Naive thymus-derived CD4-positive, alpha-beta T cell (primary cell): ENCODE results near the gene ZNF74. TPM values are rescaled to one million over a fixed set of nuclear protein-coding genes. Genes with fewer than 3 reads are reported as not detected.
"Not testable (repeated sequence)": the region's sequence is repeated elsewhere in the genome, so short reads cannot be mapped to it uniquely, and the experiment has no call there.

Source experiments
- ATAC-seq: fragments of 150-1000 bp; cut with Tn5 transposase; 2 replicates; pipeline ENCODE4 v1.10.0; 2021; ENCODE audit warnings: mild to moderate bottlenecking, moderate library complexity
- CTCF ChIA-PET: fragments of 350-600 bp; sonication (Branson Sonifier 250); formaldehyde crosslinking; loops from one replicate; lab custom pipeline; 2021; ENCODE audit warnings: antibody characterized with exemption; lab: Charles Lee
- POLR2A ChIA-PET: fragments of 350-600 bp; sonication (Branson Sonifier 250); formaldehyde crosslinking; loops from one replicate; lab custom pipeline; 2021; ENCODE audit warnings: antibody characterized with exemption, inconsistent platforms; lab: Charles Lee
- DNase-seq, 9 donors: peaks; one replicate each; pipeline versions ENCODE4 v3.0.0 to v3.0.0-alpha.2; 2020 to 2022; ENCODE audit warnings: mixed read lengths in 1 of 9
- H3K27ac ChIP-seq: one replicate; pipeline ENCODE4 v1.7.0; 2013; ENCODE audit warnings: mild to moderate bottlenecking, low read depth, low read length, moderate library complexity
- H3K27me3 ChIP-seq, 2 donors: one replicate each; pipeline ENCODE4 v1.7.0; 2013; ENCODE audit warnings: low read length in 2 of 2, mild to moderate bottlenecking in 2 of 2, moderate library complexity in 2 of 2; ENCODE audit not compliant: control insufficient read depth in 2 of 2, insufficient read depth in 2 of 2
- H3K36me3 ChIP-seq, 3 experiments: 1 replicate in 2 of 3; 2 replicates in 1 of 3; pipeline ENCODE4 v1.7.0; 2013; ENCODE audit warnings: low read length in 3 of 3, mild to moderate bottlenecking in 3 of 3, moderate library complexity in 1 of 3; ENCODE audit not compliant: insufficient read depth in 3 of 3, control insufficient read depth in 2 of 3
- H3K4me1 ChIP-seq, 2 donors: one replicate each; pipeline ENCODE4 v1.7.0; 2013; ENCODE audit warnings: low read length in 2 of 2, mild to moderate bottlenecking in 2 of 2, moderate library complexity in 1 of 2; ENCODE audit not compliant: control insufficient read depth in 2 of 2, insufficient read depth in 2 of 2
- H3K4me3 ChIP-seq: 2 replicates; pipeline ENCODE4 v1.7.0; 2013; ENCODE audit warnings: mild to moderate bottlenecking, low read length
- H3K9me3 ChIP-seq, 3 experiments: 1 replicate in 2 of 3; 2 replicates in 1 of 3; pipeline ENCODE4 v1.7.0; 2013; ENCODE audit warnings: low read length in 3 of 3; ENCODE audit not compliant: control insufficient read depth in 2 of 3
- H3K27ac Mint-ChIP-seq, 9 donors: one replicate each; pipeline ENCODE4 v1.8.0; 2020 to 2022; ENCODE audit warnings: mixed read lengths in 9 of 9, mild to moderate bottlenecking in 8 of 9, moderate library complexity in 5 of 9, inconsistent platforms in 2 of 9
- H3K27me3 Mint-ChIP-seq, 5 donors: one replicate each; pipeline ENCODE4 v1.8.0; 2021 to 2022; ENCODE audit warnings: mixed read lengths in 5 of 5, mild to moderate bottlenecking in 1 of 5
- H3K36me3 Mint-ChIP-seq, 5 donors: one replicate each; pipeline ENCODE4 v1.8.0; 2020 to 2022; ENCODE audit warnings: mixed read lengths in 5 of 5, mild to moderate bottlenecking in 3 of 5, inconsistent platforms in 1 of 5
- H3K4me1 Mint-ChIP-seq, 7 donors: one replicate each; pipeline ENCODE4 v1.8.0; 2020 to 2022; ENCODE audit warnings: mixed read lengths in 7 of 7, mild to moderate bottlenecking in 3 of 7, inconsistent platforms in 1 of 7
- H3K4me3 Mint-ChIP-seq, 10 donors: one replicate each; pipeline ENCODE4 v1.8.0; 2020 to 2022; ENCODE audit warnings: mild to moderate bottlenecking in 10 of 10, mixed read lengths in 10 of 10, moderate library complexity in 6 of 10, inconsistent platforms in 2 of 10
- H3K9me3 Mint-ChIP-seq, 11 donors: one replicate each; pipeline ENCODE4 v1.8.0; 2020 to 2022; ENCODE audit warnings: mixed read lengths in 11 of 11, mild to moderate bottlenecking in 4 of 11, inconsistent platforms in 1 of 11, moderate library complexity in 1 of 11
- intact Hi-C, 2 donors: fragments of 100-400 bp; cut with micrococcal nuclease; formaldehyde crosslinking; loops; one replicate each; pipeline ENCODE4 v1.15.1; 2023
- polyA plus RNA-seq, 2 donors: library from polyadenylated mRNA; unstranded; fragments of 300-500 nt; fragmentation: Illumina TruSeq; gene quantifications; one replicate each; pipeline ENCODE4 v1.2.3, GENCODE V29; 2021
- total RNA-seq, 6 experiments: library from RNA in 5 of 6; stranded (reverse) in 5 of 6; gene quantifications; 1 replicate in 5 of 6; 2 replicates in 1 of 6; pipeline ENCODE4 v1.2.3 and lab custom pipeline; 2021 to 2026

Gene ZNF74
- total and polyA plus RNA-seq, 7 experiments from 2014 or later: 5.3 to 18.2 (median 12.9) TPM

- H3K4me1 ChIP-seq, intact Hi-C loops, ATAC-seq, POLR2A ChIA-PET, H3K4me3 Mint-ChIP-seq, H3K4me3 ChIP-seq, H3K27me3 ChIP-seq, H3K27ac Mint-ChIP-seq, H3K4me1 Mint-ChIP-seq, H3K27me3 Mint-ChIP-seq, H3K9me3 ChIP-seq, H3K9me3 Mint-ChIP-seq, DNase-seq, H3K27ac ChIP-seq: not testable (repeated sequence)
- H3K36me3 ChIP-seq: peaks cover 0 to 18% (median 0%) of the 10 kb centered on the region in 3 experiments
- peaks cover 6 to 44% (median 34%) of the 10 kb centered on the region in 5 donors for H3K36me3 Mint-ChIP-seq
- CTCF ChIA-PET: interaction anchor here (1.4 to 1.5 kb wide), 2 partner anchors 32 to 33 kb away, joined by 4 read pairs; no protein-coding TSS in a partner anchor
These were observed 57.3 kb downstream of the ZNF74 start for GRCh38 chr22:20451129-20451778.

DNA sequence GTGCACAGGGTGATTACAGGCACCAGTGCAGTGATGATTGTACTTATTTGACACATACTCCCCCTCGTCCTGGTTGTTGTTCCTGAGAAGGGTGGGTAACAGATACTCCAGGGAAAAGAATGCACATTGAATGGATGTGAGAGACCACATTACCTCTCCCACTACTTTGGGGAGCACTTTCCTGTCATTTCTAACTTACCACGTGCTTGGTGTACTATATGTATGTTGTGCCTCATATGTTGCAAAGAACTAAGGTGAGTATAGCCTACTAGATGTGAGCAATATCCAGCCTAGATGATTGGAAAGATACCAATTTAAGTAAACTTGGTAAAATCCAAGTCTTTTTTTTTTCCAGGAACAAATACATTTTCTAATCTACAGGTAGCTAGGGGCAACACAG lies 58.0 kb downstream of the ZNF74 start:
- H3K4me3 Mint-ChIP-seq: no peak overlapping the region

GRCh38 chr22:20453222-20453621 lies 59.3 kb downstream of the ZNF74 start:
- Histone ChIP-seq H3K4me1 (peaks cover 8 to 10% of the 10 kb centered on the region in 2 donors), H3K27me3 (no peaks in the 10 kb centered on the region), H3K36me3 (peaks cover 0 to 16% (median 5%) of the 10 kb centered on the region in 3 experiments), H3K9me3 (no peaks in the 10 kb centered on the region), H3K4me3 (no peak overlapping the region), H3K27ac (no peak overlapping the region)
- Mint-ChIP-seq H3K4me3 (no peak overlapping the region), H3K27me3 (no peaks in the 10 kb centered on the region), H3K27ac (no peak overlapping the region), H3K9me3 (peaks cover 0 to 2% (median 0%) of the 10 kb centered on the region in 11 donors), H3K36me3 (peaks cover 6 to 43% (median 27%) of the 10 kb centered on the region in 5 donors), H3K4me1 (peaks cover 10 to 16% (median 14%) of the 10 kb centered on the region in 7 donors)
- intact Hi-C loops: no loop called here
- ATAC-seq: no peak
- ChIA-PET CTCF (interaction anchor here (0.7 kb wide), 1 partner anchor 34 kb away, joined by 3 read pairs; no protein-coding TSS in a partner anchor), POLR2A (interaction anchor here (0.6 to 4.4 kb wide), 3 partner anchors 11 to 25 kb away, joined by 3 to 25 read pairs (median 5); no protein-coding TSS in a partner anchor)
- DNase-seq: no peak

More for the DNA sequence above, 58.0 kb downstream of the ZNF74 start:
- Mint-ChIP-seq H3K4me1 (peaks cover 10 to 15% (median 12%) of the 10 kb centered on the region in 7 donors), H3K27ac (no peak overlapping the region), H3K36me3 (peaks cover 6 to 39% (median 29%) of the 10 kb centered on the region in 5 donors), H3K27me3 (no peaks in the 10 kb centered on the region), H3K9me3 (peaks cover 0 to 2% (median 0%) of the 10 kb centered on the region in 11 donors)
- ATAC-seq (no peak), DNase-seq (no peak)
- H3K4me3 ChIP-seq: no peak overlapping the region
- no peak overlapping the region for H3K27ac ChIP-seq
- ChIA-PET CTCF (interaction anchor here (1.4 kb wide), 1 partner anchor 33 kb away, joined by 4 read pairs; no protein-coding TSS in a partner anchor), POLR2A (no interaction called here)
- no peaks in the 10 kb centered on the region for H3K27me3 ChIP-seq
- intact Hi-C loops: no loop called here
- H3K4me1 ChIP-seq: peaks cover 6 to 10% of the 10 kb centered on the region in 2 donors
- no peaks in the 10 kb centered on the region for H3K9me3 ChIP-seq
- H3K36me3 ChIP-seq: peaks cover 0 to 13% (median 0%) of the 10 kb centered on the region in 3 experiments

DNA sequence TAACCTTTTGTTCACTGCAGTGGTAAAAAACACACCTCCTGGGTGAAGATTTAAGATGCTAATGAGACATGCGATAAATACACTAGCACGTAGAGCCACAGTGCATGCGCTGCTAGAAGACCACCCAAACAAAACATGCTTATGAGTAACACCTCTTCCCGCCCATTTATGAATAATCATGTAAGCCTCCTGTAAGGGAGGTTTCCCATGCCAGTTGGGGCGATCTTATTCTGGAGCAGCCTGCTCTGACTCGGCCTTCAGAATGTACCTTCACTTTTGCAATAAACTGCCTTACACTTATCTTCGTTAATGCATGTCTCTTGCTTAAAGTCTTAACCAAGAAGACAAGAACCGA lies 61.7 kb downstream of the ZNF74 start:
- Mint-ChIP-seq H3K4me3 (no peak overlapping the region), H3K9me3 (peaks cover 0 to 2% (median 0%) of the 10 kb centered on the region in 11 donors), H3K27ac (no peak overlapping the region), H3K27me3 (no peaks in the 10 kb centered on the region), H3K4me1 (peaks cover 13 to 35% (median 30%) of the 10 kb centered on the region in 7 donors), H3K36me3 (peaks cover 11 to 51% (median 22%) of the 10 kb centered on the region in 5 donors)
- H3K36me3 ChIP-seq: peaks cover 0 to 20% (median 5%) of the 10 kb centered on the region in 3 experiments
- CTCF ChIA-PET: interaction anchor here (0.6 to 3.8 kb wide), 10 partner anchors 9 to 245 kb away, joined by 3 to 55 read pairs (median 5); no protein-coding TSS in a partner anchor
- no peak overlapping the region for H3K27ac ChIP-seq
- ATAC-seq (no peak), DNase-seq (no peak)
- POLR2A ChIA-PET: interaction anchor here (0.7 to 4.4 kb wide), 8 partner anchors 8 to 113 kb away, joined by 3 to 25 read pairs (median 4); partner anchors contain the start of gene KLHL22
- no peaks in the 10 kb centered on the region for H3K27me3 ChIP-seq
- H3K9me3 ChIP-seq: no peaks in the 10 kb centered on the region
- H3K4me3 ChIP-seq: no peak overlapping the region
- peaks cover 8 to 16% of the 10 kb centered on the region in 2 donors for H3K4me1 ChIP-seq
- intact Hi-C loops: loop anchor here (1.0 to 5.0 kb wide), 5 partner anchors 9 to 298 kb away; no protein-coding TSS in a partner anchor

- Histone ChIP-seq H3K9me3 (no peaks in the 10 kb centered on the region), H3K4me3 (no peak overlapping the region), H3K27me3 (no peaks in the 10 kb centered on the region), H3K36me3 (peaks cover 0 to 20% (median 5%) of the 10 kb centered on the region in 3 experiments), H3K27ac (no peak overlapping the region), H3K4me1 (peaks cover 8 to 16% of the 10 kb centered on the region in 2 donors)
- DNase-seq (peak; percentile 54 to 82 (median 72)), ATAC-seq (peak; percentile 98)
- Mint-ChIP-seq H3K9me3 (peaks cover 0 to 2% (median 0%) of the 10 kb centered on the region in 11 donors), H3K27me3 (no peaks in the 10 kb centered on the region), H3K4me1 (peaks cover 13 to 40% (median 34%) of the 10 kb centered on the region in 7 donors), H3K27ac (peak overlapping the region in 5 of 9 donors; percentile 25 to 75 (median 51)), H3K36me3 (peaks cover 11 to 51% (median 22%) of the 10 kb centered on the region in 5 donors), H3K4me3 (peak overlapping the region in 4 of 10 donors; percentile 20 to 36 (median 26))
- ChIA-PET CTCF (interaction anchor here (0.6 to 3.8 kb wide), 16 partner anchors 8 to 848 kb away, joined by 3 to 55 read pairs (median 4); partner anchors contain the start of gene CCDC188), POLR2A (interaction anchor here (0.6 to 4.4 kb wide), 10 partner anchors 8 to 112 kb away, joined by 3 to 25 read pairs (median 4); partner anchors contain the start of gene KLHL22)
- intact Hi-C loops: loop anchor here (1.0 to 5.0 kb wide), 5 partner anchors 8 to 299 kb away; no protein-coding TSS in a partner anchor
These were observed 62.2 kb downstream of the ZNF74 start for GRCh38 chr22:20456064-20456721.

DNA sequence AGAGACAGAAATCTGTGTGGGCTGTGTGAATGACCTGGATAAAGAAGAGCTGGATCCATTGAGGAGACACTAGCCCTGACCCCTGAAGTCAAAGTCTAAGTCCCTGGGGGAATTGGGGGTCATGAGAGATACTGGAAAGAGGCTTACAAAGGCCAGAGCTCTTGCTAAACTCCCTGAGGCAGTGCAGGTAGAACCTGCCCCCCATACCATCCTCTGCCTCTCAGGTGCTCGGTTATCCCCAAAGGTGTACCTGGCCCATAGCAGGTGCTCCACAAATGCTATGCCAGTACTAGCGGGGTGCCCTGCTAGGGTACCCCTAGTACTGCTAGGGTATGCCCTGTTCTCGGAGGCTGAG lies 62.7 kb downstream of the ZNF74 start:
- ATAC-seq: no peak
- peaks cover 13 to 40% (median 34%) of the 10 kb centered on the region in 7 donors for H3K4me1 Mint-ChIP-seq
- DNase-seq: no peak
- peaks cover 0 to 19% (median 5%) of the 10 kb centered on the region in 3 experiments for H3K36me3 ChIP-seq
- POLR2A ChIA-PET: interaction anchor here (0.6 to 4.4 kb wide), 10 partner anchors 7 to 112 kb away, joined by 3 to 25 read pairs (median 4); partner anchors contain the start of gene KLHL22
- peaks cover 8 to 16% of the 10 kb centered on the region in 2 donors for H3K4me1 ChIP-seq
- H3K27me3 Mint-ChIP-seq: no peaks in the 10 kb centered on the region
- no peak overlapping the region for H3K27ac ChIP-seq
- H3K27me3 ChIP-seq: no peaks in the 10 kb centered on the region
- peaks cover 11 to 47% (median 22%) of the 10 kb centered on the region in 5 donors for H3K36me3 Mint-ChIP-seq
- H3K9me3 Mint-ChIP-seq: peaks cover 0 to 2% (median 0%) of the 10 kb centered on the region in 11 donors
- intact Hi-C loops: loop anchor here (1.0 to 5.0 kb wide), 5 partner anchors 8 to 299 kb away; no protein-coding TSS in a partner anchor
- CTCF ChIA-PET: interaction anchor here (0.7 to 3.8 kb wide), 13 partner anchors 11 to 849 kb away, joined by 3 to 55 read pairs (median 4); partner anchors contain the start of gene CCDC188
- no peak overlapping the region for H3K4me3 Mint-ChIP-seq
- H3K27ac Mint-ChIP-seq: peak overlapping the region in 5 of 9 donors; percentile 25 to 75 (median 51)
- H3K4me3 ChIP-seq: no peak overlapping the region
- H3K9me3 ChIP-seq: no peaks in the 10 kb centered on the region
